H1 (cell line): ENCODE results near the gene GRIK4. TPM values are rescaled to one million over a fixed set of nuclear protein-coding genes. Genes with fewer than 3 reads are reported as not detected.

ENCODE experiments used
- CTCF ChIA-PET: fragments of 300-600 bp; sonication (Branson Sonifier 250); formaldehyde crosslinking; loops from one replicate; lab custom pipeline; 2021; ENCODE audit not compliant: partially characterized antibody; lab: Charles Lee
- POLR2A ChIA-PET: fragments of 300-600 bp; sonication (Branson Sonifier 250); formaldehyde crosslinking; loops from one replicate; lab custom pipeline; 2021; ENCODE audit warnings: inconsistent platforms; ENCODE audit not compliant: partially characterized antibody; lab: Charles Lee
- DNase-seq, 2 experiments: peaks; one replicate each; pipeline versions ENCODE4 v3.0.0 to v3.0.0-alpha.2; 2010 to 2022; ENCODE audit warnings: low spot score in 2 of 2, low read depth in 1 of 2, mixed read lengths in 1 of 2
- FAIRE-seq: peaks from 2 replicates; lab custom pipeline; 2011; peaks lifted over from hg19 to GRCh38; lab: Jason Lieb, UNC
- H2AFZ ChIP-seq: 2 replicates; pipeline ENCODE4 v1.8.1; 2012; ENCODE audit warnings: low read length, inconsistent platforms
- H2AK5ac ChIP-seq: 2 replicates; pipeline ENCODE4 v1.6.1; 2013; ENCODE audit warnings: low read depth, low read length
- H2BK120ac ChIP-seq: replicated peaks from 2 replicates; pipeline ENCODE3; 2013; ENCODE audit warnings: low read depth, low read length, inconsistent platforms
- H2BK12ac ChIP-seq: 2 replicates; pipeline ENCODE4 v1.6.1; 2013; ENCODE audit warnings: low read depth, low read length
- H2BK15ac ChIP-seq: 2 replicates; pipeline ENCODE4 v1.6.1; 2013; ENCODE audit warnings: low read length
- H2BK20ac ChIP-seq: 2 replicates; pipeline ENCODE4 v1.6.1; 2013; ENCODE audit warnings: low read length
- H2BK5ac ChIP-seq: 2 replicates; pipeline ENCODE4 v1.6.1; 2013; ENCODE audit warnings: low read depth, low read length
- H3K14ac ChIP-seq: 2 replicates; pipeline ENCODE4 v1.6.1; 2013; ENCODE audit warnings: inconsistent platforms; ENCODE audit not compliant: insufficient read length
- H3K18ac ChIP-seq: 2 replicates; pipeline ENCODE4 v1.6.1; 2013; ENCODE audit warnings: low read length; ENCODE audit errors: extremely low read depth
- H3K23ac ChIP-seq: 2 replicates; pipeline ENCODE4 v1.6.1; 2013; ENCODE audit warnings: inconsistent platforms; ENCODE audit not compliant: insufficient read length
- H3K23me2 ChIP-seq: 2 replicates; pipeline ENCODE4 v1.6.1; 2013; ENCODE audit warnings: low read depth, low read length
- H3K27ac ChIP-seq: 2 replicates; pipeline ENCODE4 v1.6.1; 2011; ENCODE audit warnings: low read depth, low read length, inconsistent platforms
- H3K27me3 ChIP-seq, 4 experiments: replicated peaks in 1 of 4; 1 replicate in 1 of 4; 2 replicates in 3 of 4; pipeline versions ENCODE4 v1.6.1 to v1.8.1; 2011 to 2013; ENCODE audit warnings: low read length in 3 of 4, mild to moderate bottlenecking in 3 of 4, inconsistent platforms in 2 of 4, mixed read lengths in 2 of 4, moderate library complexity in 1 of 4; ENCODE audit not compliant: control insufficient read depth in 3 of 4, insufficient read depth in 3 of 4; ENCODE audit errors: extremely low read depth in 1 of 4
- H3K36me3 ChIP-seq, 4 experiments: 2 replicates each; pipeline versions ENCODE4 v1.6.1 to v1.8.1; 2011 to 2013; ENCODE audit warnings: mild to moderate bottlenecking in 4 of 4, low read length in 3 of 4, moderate library complexity in 2 of 4, control low read depth in 1 of 4, inconsistent platforms in 1 of 4; ENCODE audit not compliant: insufficient read depth in 4 of 4, control insufficient read depth in 2 of 4
- H3K4ac ChIP-seq: replicated peaks from 2 replicates; pipeline ENCODE3; 2013; ENCODE audit warnings: low read length, low read depth, mixed read lengths, inconsistent platforms; ENCODE audit not compliant: insufficient read length
- H3K4me1 ChIP-seq, 4 experiments: replicated peaks in 1 of 4; 1 replicate in 1 of 4; 2 replicates in 3 of 4; pipeline versions ENCODE4 v1.6.1 to v1.8.1; 2011 to 2013; ENCODE audit warnings: low read length in 3 of 4, inconsistent platforms in 2 of 4, mixed read lengths in 1 of 4; ENCODE audit not compliant: insufficient read depth in 4 of 4, control insufficient read depth in 3 of 4
- H3K4me2 ChIP-seq, 2 experiments: 2 replicates each; pipeline versions ENCODE4 v1.6.1 to v1.8.1; 2011 to 2013; ENCODE audit warnings: low read depth in 2 of 2, low read length in 2 of 2, control low read depth in 1 of 2, inconsistent platforms in 1 of 2, mild to moderate bottlenecking in 1 of 2; ENCODE audit not compliant: insufficient read depth in 1 of 2
- H3K4me3 ChIP-seq, 4 experiments: fragments of 200-600, 300-600 bp in 1 of 4; sonication (generic), shearing (Covaris generic), sonication (Bioruptor Twin) in 1 of 4; 2 replicates each; pipeline versions ENCODE4 v1.5.1 to v1.8.1; 2011 to 2016; ENCODE audit warnings: low read length in 4 of 4, low read depth in 3 of 4, control low read depth in 2 of 4, inconsistent platforms in 2 of 4, mild to moderate bottlenecking in 2 of 4, mixed read lengths in 1 of 4, moderate library complexity in 1 of 4; ENCODE audit not compliant: insufficient read depth in 2 of 4; ENCODE audit errors: extremely low read depth in 1 of 4
- H3K56ac ChIP-seq: replicated peaks from 2 replicates; pipeline ENCODE3; 2013; ENCODE audit warnings: low read depth, mild to moderate bottlenecking, mixed read lengths, low read length, inconsistent platforms; ENCODE audit not compliant: insufficient read length
- H3K79me1 ChIP-seq: 2 replicates; pipeline ENCODE4 v1.6.1; 2013; ENCODE audit warnings: low read depth, low read length, control low read depth
- H3K79me2 ChIP-seq, 2 experiments: 2 replicates each; pipeline versions ENCODE4 v1.6.1 to v1.8.1; 2012 to 2013; ENCODE audit warnings: low read length in 2 of 2, mild to moderate bottlenecking in 2 of 2, inconsistent platforms in 1 of 2; ENCODE audit not compliant: insufficient read depth in 2 of 2, control insufficient read depth in 1 of 2
- H3K9ac ChIP-seq, 4 experiments: replicated peaks in 1 of 4; 1 replicate in 1 of 4; 2 replicates in 3 of 4; pipeline versions ENCODE4 v1.6.1 to v1.8.1; 2011 to 2013; ENCODE audit warnings: low read depth in 3 of 4, low read length in 3 of 4, control low read depth in 2 of 4, mild to moderate bottlenecking in 2 of 4, moderate library complexity in 2 of 4, inconsistent platforms in 1 of 4; ENCODE audit errors: extremely low read depth in 1 of 4
- H3K9me3 ChIP-seq, 2 experiments: 2 replicates each; pipeline versions ENCODE4 v1.6.1 to v1.8.1; 2012 to 2013; ENCODE audit warnings: mild to moderate bottlenecking in 2 of 2, moderate library complexity in 2 of 2, control low read depth in 1 of 2, inconsistent platforms in 1 of 2, low read depth in 1 of 2, low read length in 1 of 2, mixed read lengths in 1 of 2; ENCODE audit not compliant: insufficient read depth in 2 of 2
- H4K20me1 ChIP-seq, 2 experiments: replicated peaks in 1 of 2; 2 replicates each; pipeline versions ENCODE3 to v1.8.1; 2011 to 2013; ENCODE audit warnings: inconsistent platforms in 2 of 2, low read length in 2 of 2, mild to moderate bottlenecking in 1 of 2; ENCODE audit not compliant: insufficient read depth in 2 of 2, control insufficient read depth in 1 of 2
- H4K5ac ChIP-seq: 2 replicates; pipeline ENCODE4 v1.6.1; 2013; ENCODE audit warnings: low read length, low read depth, mixed read lengths, inconsistent platforms; ENCODE audit not compliant: insufficient read length
- H4K8ac ChIP-seq: 2 replicates; pipeline ENCODE4 v1.8.0; 2013; ENCODE audit warnings: mild to moderate bottlenecking, moderate library complexity, low read length, inconsistent platforms; ENCODE audit not compliant: insufficient read depth; ENCODE audit errors: extremely low read depth
- H4K91ac ChIP-seq: replicated peaks from 2 replicates; pipeline ENCODE3; 2013; ENCODE audit warnings: low read length, mixed read lengths, inconsistent platforms; ENCODE audit not compliant: insufficient read length
- JUN ChIP-seq: IDR thresholded peaks from 2 replicates; pipeline ENCODE4 v1.6.1; 2011; ENCODE audit warnings: low read depth, mild to moderate bottlenecking, improper control_type of control experiment, low read length
- RXRA ChIP-seq: IDR thresholded peaks from 2 replicates; pipeline ENCODE4 v1.6.1; 2011; ENCODE audit warnings: low read depth, mild to moderate bottlenecking, low read length, moderate library complexity; ENCODE audit not compliant: insufficient read depth
- WGBS, 2 experiments: shearing (Covaris generic) in 1 of 2; methylation state at CpG; one replicate each; pipeline versions ENCODE4 v1.1.6 to v1.1.7; 2013 to 2015; ENCODE audit warnings: low lambda C conversion rate in 2 of 2, mixed read lengths in 2 of 2, inconsistent platforms in 1 of 2, low coverage in 1 of 2, missing lambda C conversion rate in 1 of 2; ENCODE audit not compliant: insufficient replicate concordance in 2 of 2, insufficient coverage in 1 of 2, insufficient read length in 1 of 2; ENCODE audit errors: extremely low coverage in 1 of 2, missing lambda C conversion rate in 1 of 2; 5-methylcytosine and 5-hydroxymethylcytosine counted together
- polyA plus RNA-seq, 7 experiments: library from polyadenylated mRNA; depleted of rRNA in 3 of 7; stranded (reverse) in 5 of 7; unstranded in 2 of 7; fragments of >200 nt in 5 of 7; fragments of 200-250 nt in 2 of 7; gene quantifications; 1 replicate in 5 of 7; 2 replicates in 1 of 7; 4 replicates in 1 of 7; pipeline versions ENCODE4 v1.2.1 to v1.2.3, GENCODE V29; 2011 to 2013; ENCODE audit warnings: missing spikeins in 2 of 7, mixed read lengths in 2 of 7
- total RNA-seq: library from RNA; stranded (reverse); fragmentation: NEBNext Ultra II Directional; extraction: Animal tissue kit (Norgen Biotek cat#: 25700); gene quantifications from 2 replicates; pipeline ENCODE4 v1.2.1, GENCODE V29; 2021

Gene GRIK4
- total and polyA plus RNA-seq, 2 of the 8 experiments (the other 6 are each of a cell fraction or from before 2014, with no cell fraction given), result 1.2 to 2.9 TPM

DNA sequence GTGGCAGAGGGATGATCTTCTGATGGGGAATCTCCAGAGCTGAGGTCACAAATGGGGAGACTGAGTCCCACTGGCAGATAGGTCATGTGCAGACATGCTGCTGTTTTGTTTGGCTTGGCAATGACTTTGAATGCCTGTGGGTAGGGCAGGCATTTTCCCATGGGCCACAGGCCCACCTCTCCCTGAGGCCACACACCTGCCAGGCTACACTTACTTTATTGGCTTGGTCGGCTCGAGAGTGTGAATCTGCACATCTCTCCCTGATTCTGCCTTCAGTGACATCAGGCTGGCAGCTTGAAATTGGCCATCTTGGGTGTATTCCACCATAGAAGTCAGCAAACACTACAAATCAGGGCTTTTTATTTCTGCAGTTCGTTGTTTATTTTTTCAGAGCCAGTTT is 91.5 kb downstream of the GRIK4 start:
- no peak overlapping the region for H2BK12ac ChIP-seq
- H2BK120ac ChIP-seq, result no peak overlapping the region
- no peak overlapping the region for H4K5ac ChIP-seq
- no peak overlapping the region for H4K91ac ChIP-seq
- H3K9me3 ChIP-seq, result no peaks in the 10 kb centered on the region
- no peak overlapping the region for H2AFZ ChIP-seq
- H3K4ac ChIP-seq, result no peak overlapping the region
- no peak overlapping the region for H2BK15ac ChIP-seq
- DNase-seq, result no peak
- H3K27me3 ChIP-seq, result 0 out of 7 replicates have a peak, but pooled peaks cover 0 to 2% (median 0%) of the 10 kb centered on the region in 4 experiments
- H3K9ac ChIP-seq, result no peak overlapping the region
- no peaks in the 10 kb centered on the region for H3K23me2 ChIP-seq
- ChIA-PET POLR2A (no interaction called here), CTCF (interaction anchor here (0.6 to 1.3 kb wide), 3 partner anchors 25 to 81 kb away, joined by 3 to 4 read pairs (median 3); no protein-coding TSS in a partner anchor)
- no peak overlapping the region for H3K18ac ChIP-seq
- H3K4me3 ChIP-seq, result no peak overlapping the region
- no peaks in the 10 kb centered on the region for H4K20me1 ChIP-seq
- 87% methylated on average over 3 of the region's 3 CpGs; no CpG with 5 or more reads in 1 of the 2 experiments for WGBS, 2 experiments
- H2BK20ac ChIP-seq, result no peak overlapping the region
- H3K79me2 ChIP-seq, result no peaks in the 10 kb centered on the region
- H3K36me3 ChIP-seq, result no peaks in the 10 kb centered on the region
- no peak overlapping the region for H3K4me2 ChIP-seq
- no peak overlapping the region for H3K14ac ChIP-seq
- no peak overlapping the region for H4K8ac ChIP-seq
- no peaks in the 10 kb centered on the region; the same call in none of the 2 replicates for H3K79me1 ChIP-seq
- no peak overlapping the region for H3K27ac ChIP-seq
- no peak overlapping the region for H3K56ac ChIP-seq
- H2BK5ac ChIP-seq, result 0 out of 2 replicates have a peak overlapping the region, but pooled peaks have one; percentile 0
- peaks cover 2 to 13% (median 9%) of the 10 kb centered on the region in 4 experiments for H3K4me1 ChIP-seq
- H2AK5ac ChIP-seq, result no peak overlapping the region
- no peak overlapping the region for H3K23ac ChIP-seq
- FAIRE-seq, result no peak
- TF ChIP-seq RXRA, result no peak
- TF ChIP-seq JUN, result no peak
